Measurements from ENCODE around the gene PPP6R3.

Gene PPP6R3

DNA sequence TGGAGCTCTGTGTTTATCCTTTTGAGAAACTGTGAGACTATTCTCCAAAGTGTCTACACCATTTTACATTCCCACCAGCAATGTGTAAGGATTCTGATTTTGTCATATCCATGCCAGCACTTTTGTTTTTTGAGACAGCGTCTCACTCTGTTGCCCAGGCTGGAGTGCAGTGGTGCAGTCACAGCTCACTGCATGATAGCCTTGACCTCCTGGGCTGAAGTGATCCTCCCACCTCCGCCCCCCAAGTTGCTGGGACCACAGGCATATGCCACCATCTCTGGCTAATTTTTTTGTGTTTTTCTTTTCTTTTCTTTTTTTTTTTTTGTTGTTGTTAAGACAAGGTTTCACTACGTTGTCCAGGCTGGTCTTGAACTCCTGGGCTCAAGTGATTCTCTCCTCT lies 35.3 kb downstream of the PPP6R3 start:
- Mint-ChIP-seq H3K27ac (no peak overlapping the region), H3K9me3 (no peaks in the 10 kb centered on the region), H3K4me1 (peaks cover 85% of the 10 kb centered on the region), H3K27me3 (no peaks in the 10 kb centered on the region), H3K4me3 (no peak overlapping the region), H3K36me3 (peaks cover 1% of the 10 kb centered on the region)

DNA sequence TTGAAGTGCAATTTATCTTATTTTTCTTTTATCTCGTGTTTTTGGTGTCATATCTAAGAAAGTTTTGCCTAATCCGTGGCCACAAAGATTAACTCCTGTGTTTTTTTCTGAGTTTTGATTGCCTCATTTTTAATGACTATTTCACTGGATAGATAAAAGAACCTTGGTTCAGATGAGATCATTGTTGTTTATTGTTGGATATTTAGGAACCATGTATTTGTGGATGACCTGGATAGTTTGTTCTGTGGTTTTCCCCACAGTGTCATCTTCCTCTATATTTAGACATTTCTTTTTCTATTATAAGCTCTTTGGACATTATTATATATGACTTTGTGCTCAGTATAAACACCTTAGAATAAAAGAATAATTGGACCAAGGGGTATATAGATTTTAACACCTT lies 37.2 kb downstream of the PPP6R3 start:
- H3K9me3 Mint-ChIP-seq: no peaks in the 10 kb centered on the region
- H3K27ac Mint-ChIP-seq: no peak overlapping the region
- H3K4me3 Mint-ChIP-seq: peak overlapping the region; percentile 23
- H3K4me1 Mint-ChIP-seq: peaks cover 83% of the 10 kb centered on the region
- no peaks in the 10 kb centered on the region for H3K27me3 Mint-ChIP-seq
- H3K36me3 Mint-ChIP-seq: peaks cover 4% of the 10 kb centered on the region

DNA sequence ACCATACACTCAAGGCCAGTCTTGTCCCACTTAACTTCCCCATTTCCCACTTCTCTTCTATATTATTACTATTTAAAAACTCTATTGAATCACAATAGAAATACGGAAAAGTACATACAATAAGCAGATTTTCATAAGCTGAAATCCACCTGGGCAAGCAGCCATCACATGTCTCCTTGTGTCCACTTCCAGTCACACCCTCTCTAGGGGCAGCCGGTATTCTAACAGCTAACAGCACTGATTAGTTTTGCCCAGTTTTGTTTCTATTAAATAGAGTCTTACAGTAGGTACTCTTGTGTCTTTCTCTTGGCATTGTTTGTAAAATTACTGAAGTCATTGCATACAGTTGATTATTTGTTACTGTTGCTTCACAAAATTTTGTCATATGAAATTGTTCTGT lies 37.8 kb downstream of the PPP6R3 start:
- Mint-ChIP-seq H3K4me3 (no peak overlapping the region), H3K4me1 (peaks cover 83% of the 10 kb centered on the region), H3K27ac (no peak overlapping the region), H3K36me3 (peaks cover 3% of the 10 kb centered on the region), H3K9me3 (no peaks in the 10 kb centered on the region), H3K27me3 (no peaks in the 10 kb centered on the region)

DNA sequence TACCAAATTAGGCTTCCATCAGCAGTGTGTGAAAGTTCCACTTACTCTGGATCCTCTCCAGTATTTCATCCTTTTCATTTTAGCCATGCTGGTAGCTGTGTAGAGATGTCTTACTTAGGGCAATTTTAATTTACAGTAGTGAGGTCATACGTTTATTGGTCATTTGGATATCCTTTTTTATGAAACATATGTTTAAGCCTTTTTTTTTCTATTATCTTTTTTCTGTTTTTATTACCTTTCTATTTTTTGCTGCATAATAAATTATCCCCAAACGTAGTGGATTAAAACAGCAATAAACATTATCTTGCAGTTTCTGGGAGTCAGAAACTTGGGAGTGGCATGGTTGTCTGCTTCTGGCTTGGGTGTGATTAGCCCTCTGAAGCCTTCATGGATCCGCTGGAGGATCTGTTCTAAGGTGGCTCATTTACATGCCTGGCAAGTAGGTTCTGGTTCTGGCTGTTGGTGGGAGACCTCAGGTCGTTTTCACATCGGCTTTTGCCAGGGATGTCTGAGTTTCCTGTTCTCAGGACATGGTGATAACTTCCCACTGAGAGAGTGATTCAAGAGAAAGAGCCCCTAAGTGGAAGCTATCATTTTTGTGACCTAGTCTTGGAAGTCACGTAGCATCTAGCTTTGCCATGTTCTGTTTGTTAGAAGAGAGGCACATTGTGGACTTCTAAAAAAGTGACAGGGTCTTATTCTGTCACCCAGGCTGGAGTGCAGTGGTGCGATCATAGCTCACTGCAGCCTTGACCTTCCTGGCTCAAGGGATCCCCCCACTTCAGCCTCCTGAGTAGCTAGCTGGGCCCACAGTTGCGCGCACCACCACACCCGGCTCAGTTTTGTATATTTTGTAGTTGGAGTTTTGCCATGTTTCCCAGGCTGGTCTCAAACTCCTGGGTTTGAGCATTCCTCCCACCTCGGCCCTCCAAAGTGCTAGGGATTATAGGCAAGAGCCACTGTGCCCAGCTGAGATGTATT lies 38.6 kb downstream of the PPP6R3 start:
- no peaks in the 10 kb centered on the region for H3K27me3 Mint-ChIP-seq
- H3K36me3 Mint-ChIP-seq: peaks cover 3% of the 10 kb centered on the region
- peaks cover 92% of the 10 kb centered on the region for H3K4me1 Mint-ChIP-seq
- H3K4me3 Mint-ChIP-seq: no peak overlapping the region
- no peak overlapping the region for H3K27ac Mint-ChIP-seq
- H3K9me3 Mint-ChIP-seq: no peaks in the 10 kb centered on the region

DNA sequence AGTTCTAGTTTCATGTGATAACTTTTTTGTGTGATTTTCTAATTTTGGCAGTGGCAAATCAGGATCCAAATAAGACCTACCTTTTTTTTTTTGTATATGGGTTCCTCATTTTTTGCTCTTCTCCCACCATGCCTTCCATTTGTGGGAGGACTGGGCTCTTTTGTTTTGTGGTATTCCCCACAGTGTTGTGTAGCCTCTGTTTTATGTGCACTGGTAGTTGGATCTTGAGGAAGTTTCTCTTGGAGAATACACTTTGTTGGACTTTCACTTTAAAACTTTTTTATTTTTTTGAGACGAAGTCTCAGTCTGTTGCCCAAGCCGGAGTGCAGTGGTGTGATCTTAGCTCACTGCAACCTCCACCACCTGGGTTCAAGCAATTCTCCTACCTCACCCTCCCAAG lies 39.7 kb downstream of the PPP6R3 start:
- Mint-ChIP-seq H3K27ac (no peak overlapping the region), H3K4me3 (no peak overlapping the region), H3K27me3 (no peaks in the 10 kb centered on the region), H3K36me3 (peaks cover 3% of the 10 kb centered on the region), H3K9me3 (no peaks in the 10 kb centered on the region), H3K4me1 (peaks cover 93% of the 10 kb centered on the region)

DNA sequence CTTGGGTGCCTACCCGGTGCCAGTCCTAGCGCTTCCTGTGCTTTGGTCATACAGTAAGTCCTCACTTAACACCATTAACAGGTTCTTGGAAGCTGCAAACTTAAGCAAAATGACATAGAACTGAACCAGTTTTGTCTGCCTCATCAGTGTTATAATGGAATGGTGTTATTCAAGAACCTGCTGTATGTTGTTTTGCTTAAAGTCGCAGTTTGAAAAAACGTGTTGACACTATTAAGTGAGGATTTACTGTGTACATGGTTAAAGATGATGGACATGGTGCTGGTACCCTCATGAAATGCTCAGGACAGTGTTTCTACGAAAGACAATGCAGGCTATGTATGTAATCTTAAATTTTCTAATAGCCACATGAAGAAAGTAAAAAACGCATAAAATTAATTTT lies 41.3 kb downstream of the PPP6R3 start:
- Mint-ChIP-seq H3K36me3 (peaks cover 5% of the 10 kb centered on the region), H3K4me1 (peaks cover 91% of the 10 kb centered on the region), H3K4me3 (no peak overlapping the region), H3K27ac (no peak overlapping the region), H3K27me3 (no peaks in the 10 kb centered on the region), H3K9me3 (no peaks in the 10 kb centered on the region)

DNA sequence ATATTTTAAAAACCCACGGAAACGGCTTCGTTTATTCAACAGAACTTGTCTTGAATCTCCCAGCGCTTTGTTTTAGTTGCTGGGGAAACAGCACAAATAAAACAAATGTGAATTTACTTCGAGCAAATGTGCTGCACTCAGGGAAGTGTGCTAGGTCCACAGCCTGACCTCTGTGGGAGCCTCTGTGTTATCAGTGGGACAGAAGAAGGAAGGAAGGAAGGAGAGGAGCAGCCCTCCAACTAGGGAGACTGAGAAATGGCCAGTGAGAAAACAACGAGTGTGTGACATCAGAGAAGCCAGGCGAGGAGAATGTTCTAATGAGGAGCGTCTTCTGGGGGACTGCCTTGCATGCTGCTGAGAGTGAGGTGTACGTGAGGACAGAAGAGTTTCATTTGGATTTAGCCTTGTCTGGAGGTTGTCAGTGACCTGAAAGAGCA lies 42.7 kb downstream of the PPP6R3 start:
- Mint-ChIP-seq H3K27ac (peak overlapping the region; percentile 89), H3K9me3 (no peaks in the 10 kb centered on the region), H3K4me1 (peaks cover 90% of the 10 kb centered on the region), H3K36me3 (peaks cover 10% of the 10 kb centered on the region), H3K27me3 (no peaks in the 10 kb centered on the region), H3K4me3 (peak overlapping the region; percentile 42)

DNA sequence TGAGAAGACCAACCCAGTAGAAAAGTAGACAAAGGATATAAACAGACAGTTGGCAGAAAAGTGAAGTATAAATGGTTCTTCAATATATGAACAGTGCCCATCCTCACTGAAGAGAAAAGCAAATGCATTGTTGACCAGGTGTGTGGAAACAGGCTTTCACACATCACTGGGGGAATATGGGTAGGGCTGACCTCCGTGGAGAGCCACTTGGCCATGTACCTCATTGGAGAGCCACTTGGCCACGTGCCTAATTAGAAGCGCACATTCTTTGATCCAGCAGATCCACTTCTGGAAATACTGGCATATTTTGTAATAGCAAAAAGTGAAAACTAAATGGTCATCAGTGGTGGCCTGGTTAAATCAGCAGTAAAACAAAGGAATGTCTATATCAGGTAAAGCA lies 43.2 kb downstream of the PPP6R3 start:
- H3K4me1 Mint-ChIP-seq: peaks cover 90% of the 10 kb centered on the region
- no peaks in the 10 kb centered on the region for H3K27me3 Mint-ChIP-seq
- peaks cover 10% of the 10 kb centered on the region for H3K36me3 Mint-ChIP-seq
- no peaks in the 10 kb centered on the region for H3K9me3 Mint-ChIP-seq
- no peak overlapping the region for H3K27ac Mint-ChIP-seq
- peak overlapping the region; percentile 2 for H3K4me3 Mint-ChIP-seq

DNA sequence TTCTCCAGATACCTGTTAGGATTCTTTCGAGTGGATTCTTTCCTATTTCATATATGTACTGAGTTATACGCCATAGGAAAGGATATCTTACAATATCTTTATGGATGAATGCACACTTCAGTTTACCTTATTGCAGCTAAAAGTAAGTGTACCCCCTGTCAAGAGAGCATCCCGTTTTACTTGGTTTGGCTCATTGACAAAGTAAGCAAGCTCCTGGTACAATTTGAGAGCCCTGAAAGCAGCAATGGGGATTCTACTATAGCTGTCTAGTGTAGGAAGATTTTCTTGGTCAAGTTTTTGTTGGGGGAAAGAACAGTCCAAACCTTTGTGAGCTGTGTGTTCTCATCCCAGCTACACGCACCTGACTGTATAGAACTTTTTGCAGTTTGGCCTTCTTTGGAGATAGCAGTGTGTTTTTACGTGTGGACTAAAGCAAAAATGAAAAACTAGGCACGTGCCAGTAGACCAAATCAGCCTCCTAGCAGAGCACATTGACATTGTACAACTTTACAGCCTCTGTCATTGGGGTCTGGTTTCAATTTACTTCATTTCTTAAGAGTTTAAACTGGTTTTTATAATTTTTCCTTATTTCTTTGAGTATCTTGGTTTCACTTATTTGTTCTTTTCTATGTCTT lies 44.0 kb downstream of the PPP6R3 start:
- Mint-ChIP-seq H3K4me3 (peak overlapping the region; percentile 19), H3K27me3 (no peaks in the 10 kb centered on the region), H3K27ac (peak overlapping the region; percentile 5), H3K4me1 (peaks cover 90% of the 10 kb centered on the region), H3K36me3 (peaks cover 10% of the 10 kb centered on the region), H3K9me3 (no peaks in the 10 kb centered on the region)

DNA sequence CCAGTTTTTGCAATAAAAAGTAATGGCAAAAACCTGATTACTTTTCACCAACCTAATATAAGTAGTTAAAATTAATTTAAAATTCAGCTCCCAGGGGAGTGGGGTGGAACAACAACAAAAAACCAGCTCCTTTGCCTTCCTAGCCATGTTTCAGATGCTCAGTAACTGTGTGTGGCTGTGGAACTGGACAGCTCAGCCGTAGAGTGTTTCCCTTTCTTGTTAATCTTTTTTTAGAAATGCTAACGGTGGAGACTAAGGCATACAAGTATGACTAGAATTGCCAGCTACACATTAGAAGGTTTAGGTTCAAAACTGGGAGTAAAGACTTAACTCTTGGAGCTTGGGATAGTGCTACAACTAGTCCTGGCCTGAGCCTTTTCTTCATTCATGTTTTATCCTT lies 45.0 kb downstream of the PPP6R3 start:
- H3K36me3 Mint-ChIP-seq: peaks cover 10% of the 10 kb centered on the region
- no peak overlapping the region for H3K4me3 Mint-ChIP-seq
- H3K27ac Mint-ChIP-seq: no peak overlapping the region
- peaks cover 86% of the 10 kb centered on the region for H3K4me1 Mint-ChIP-seq
- H3K27me3 Mint-ChIP-seq: no peaks in the 10 kb centered on the region
- H3K9me3 Mint-ChIP-seq: no peaks in the 10 kb centered on the region

DNA sequence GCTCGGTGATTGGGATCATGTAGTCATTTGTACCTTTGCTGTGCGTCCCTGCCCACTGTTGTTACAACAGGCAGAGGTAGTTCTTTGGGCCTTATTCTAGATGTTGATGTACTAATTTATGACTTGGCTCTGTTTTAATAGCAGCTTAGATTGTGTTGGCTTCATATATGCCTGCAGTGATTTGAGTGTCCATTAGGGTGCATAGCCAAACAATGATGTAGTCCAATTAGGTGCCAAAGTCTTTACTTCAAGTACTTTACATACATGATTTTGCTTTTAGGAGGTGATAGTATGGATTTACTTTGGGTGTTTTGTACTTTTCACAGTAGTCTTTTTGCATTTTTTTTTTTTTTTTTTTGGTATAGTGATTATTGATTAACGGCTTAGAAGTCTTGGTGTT lies 46.4 kb downstream of the PPP6R3 start:
- Mint-ChIP-seq H3K4me3 (no peak overlapping the region), H3K9me3 (no peaks in the 10 kb centered on the region), H3K27ac (peak overlapping the region; percentile 8), H3K4me1 (peaks cover 84% of the 10 kb centered on the region), H3K27me3 (no peaks in the 10 kb centered on the region), H3K36me3 (peaks cover 14% of the 10 kb centered on the region)

DNA sequence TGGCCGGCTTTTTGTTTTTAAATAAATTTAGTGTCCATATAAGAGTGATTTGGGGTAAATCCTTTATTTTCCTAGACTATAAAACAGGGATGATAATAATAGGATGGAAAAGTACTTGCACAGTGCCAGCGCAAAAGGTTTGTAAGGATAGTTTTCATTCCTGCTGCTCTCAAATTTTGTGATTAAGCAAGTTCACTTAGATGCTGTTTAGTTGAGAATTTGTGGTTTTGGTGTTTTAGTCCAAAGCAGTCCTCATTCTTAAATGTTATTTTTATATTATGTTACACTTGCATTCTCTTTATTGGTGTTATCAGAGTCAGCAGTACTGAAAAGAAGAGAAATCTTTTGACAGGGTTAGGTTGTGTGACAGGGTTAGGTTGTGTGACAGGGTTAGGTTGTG lies 47.9 kb downstream of the PPP6R3 start:
- no peak overlapping the region for H3K4me3 Mint-ChIP-seq
- H3K9me3 Mint-ChIP-seq: no peaks in the 10 kb centered on the region
- H3K27me3 Mint-ChIP-seq: no peaks in the 10 kb centered on the region
- peak overlapping the region; percentile 56 for H3K27ac Mint-ChIP-seq
- peaks cover 15% of the 10 kb centered on the region for H3K36me3 Mint-ChIP-seq
- peaks cover 81% of the 10 kb centered on the region for H3K4me1 Mint-ChIP-seq

DNA sequence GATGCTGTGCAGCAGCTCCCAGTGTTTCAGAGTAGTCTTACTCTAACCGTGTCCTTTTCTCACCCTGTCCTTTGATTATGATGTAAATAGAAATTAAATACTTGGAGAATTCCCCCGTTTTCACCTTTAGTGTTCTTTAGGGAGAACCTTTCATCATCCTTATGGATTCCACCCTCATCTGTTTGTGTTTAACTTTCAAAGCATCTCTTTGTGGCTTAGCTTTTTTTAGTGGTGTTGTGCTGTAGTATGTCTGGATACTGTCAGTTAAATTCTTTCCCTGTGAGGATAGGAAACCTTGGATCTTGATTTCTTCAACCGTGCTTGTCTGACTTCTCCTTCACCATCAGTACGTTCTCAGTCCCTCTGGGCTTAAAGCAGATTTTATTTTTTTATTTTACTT lies 48.5 kb downstream of the PPP6R3 start:
- peaks cover 81% of the 10 kb centered on the region for H3K4me1 Mint-ChIP-seq
- H3K4me3 Mint-ChIP-seq: no peak overlapping the region
- no peaks in the 10 kb centered on the region for H3K27me3 Mint-ChIP-seq
- no peaks in the 10 kb centered on the region for H3K9me3 Mint-ChIP-seq
- peaks cover 15% of the 10 kb centered on the region for H3K36me3 Mint-ChIP-seq
- peak overlapping the region; percentile 14 for H3K27ac Mint-ChIP-seq

DNA sequence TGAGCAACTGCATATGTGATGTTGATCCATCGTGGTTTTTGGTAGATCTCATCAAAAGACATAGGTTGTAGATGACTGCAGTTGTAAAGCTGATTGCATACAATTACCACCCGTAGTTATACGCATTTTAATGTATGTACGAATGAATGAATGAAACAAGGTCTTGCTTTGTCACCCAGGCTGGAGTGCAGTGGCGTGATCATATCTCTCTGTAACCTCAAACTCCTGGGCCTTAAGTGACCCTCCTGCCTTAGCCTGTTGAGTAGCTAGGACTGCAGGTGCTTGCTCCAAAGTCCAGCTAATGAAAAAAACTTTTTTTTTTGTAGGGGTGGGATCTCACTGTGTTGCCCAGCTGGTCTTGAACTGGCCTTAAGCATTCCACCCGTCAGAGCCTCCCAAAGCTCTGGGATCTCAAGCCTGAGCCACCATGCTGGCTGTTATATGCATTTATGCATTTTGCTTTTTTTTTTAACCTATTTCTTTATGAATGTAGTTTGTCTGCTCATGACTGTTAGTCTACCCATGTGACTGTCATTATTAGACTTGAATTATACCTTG lies 53.5 kb downstream of the PPP6R3 start:
- H3K4me3 Mint-ChIP-seq: no peak overlapping the region
- peaks cover 17% of the 10 kb centered on the region for H3K36me3 Mint-ChIP-seq
- no peaks in the 10 kb centered on the region for H3K27me3 Mint-ChIP-seq
- H3K4me1 Mint-ChIP-seq: peaks cover 81% of the 10 kb centered on the region
- H3K9me3 Mint-ChIP-seq: no peaks in the 10 kb centered on the region
- H3K27ac Mint-ChIP-seq: no peak overlapping the region

DNA sequence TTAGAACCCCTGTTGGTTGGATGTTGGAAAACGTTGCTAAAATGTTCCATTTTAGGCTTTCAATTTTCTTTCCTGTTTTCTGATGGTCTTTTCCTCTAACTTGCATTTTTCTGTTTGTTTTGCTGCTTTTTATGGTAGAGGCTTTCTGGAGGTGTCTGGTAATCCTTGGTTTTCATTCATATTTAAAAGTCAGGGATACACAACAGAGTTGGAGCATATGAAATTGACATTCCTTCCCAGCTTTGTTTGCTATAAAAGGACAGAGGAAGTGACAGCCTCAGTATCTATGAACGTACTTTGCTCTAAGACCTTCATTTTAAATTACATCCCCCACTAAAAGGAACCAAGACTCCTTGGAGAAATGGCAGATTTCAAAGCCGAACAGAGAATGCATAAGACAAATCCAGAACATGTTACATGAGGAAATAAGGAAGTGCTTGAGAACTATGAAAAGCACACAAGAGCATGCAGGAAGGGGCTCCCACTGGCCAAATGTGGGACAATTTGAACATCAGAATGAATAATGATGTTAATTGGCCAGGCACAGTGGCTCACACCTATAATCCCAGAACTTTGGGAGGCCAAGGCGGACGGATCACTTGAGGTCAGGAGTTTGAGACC lies 56.7 kb downstream of the PPP6R3 start:
- Mint-ChIP-seq H3K27ac (peak overlapping the region; percentile 78), H3K27me3 (no peaks in the 10 kb centered on the region), H3K36me3 (peaks cover 15% of the 10 kb centered on the region), H3K9me3 (no peaks in the 10 kb centered on the region), H3K4me3 (no peak overlapping the region), H3K4me1 (peaks cover 86% of the 10 kb centered on the region)

All from activated naive CD4-positive, alpha-beta T cell treated with anti-CD3 and anti-CD28 coated beads, Interleukin-2, amount 50 U/mL, for 24 hours (primary cell).